RWPE1 (cell line): Measurements from ENCODE around the gene UVRAG.
"Not testable (repeated sequence)": the region's sequence is repeated elsewhere in the genome, so short reads cannot be mapped to it uniquely, and the experiment has no call there.

ENCODE experiments used
- CTCF ChIA-PET: fragments of 350-600 bp; sonication (Branson Sonifier 250); formaldehyde crosslinking; extraction: SDS; loops from one replicate; lab custom pipeline; 2021; lab: Yijun Ruan, JAX
- POLR2A ChIA-PET: fragments of 400-600 bp; formaldehyde crosslinking; extraction: SDS; loops from one replicate; lab custom pipeline; 2020; ENCODE audit warnings: antibody characterized with exemption; ENCODE audit not compliant: low non-redundant PET; lab: Yijun Ruan, JAX
- DNase-seq: peaks from one replicate; pipeline ENCODE4 v3.0.0; 2012; ENCODE audit warnings: low spot score
- H3K27ac ChIP-seq: fragments of 450-650 bp; 2 replicates; pipeline ENCODE4 v1.5.1; 2017
- TF ChIP-seq, protein P1 (sequence below): fragments of 450-650 bp; conservative IDR thresholded peaks from 2 replicates; pipeline ENCODE4 v1.5.1; 2017; ENCODE audit warnings: low read depth, mild to moderate bottlenecking

UVRAG gene

DNA sequence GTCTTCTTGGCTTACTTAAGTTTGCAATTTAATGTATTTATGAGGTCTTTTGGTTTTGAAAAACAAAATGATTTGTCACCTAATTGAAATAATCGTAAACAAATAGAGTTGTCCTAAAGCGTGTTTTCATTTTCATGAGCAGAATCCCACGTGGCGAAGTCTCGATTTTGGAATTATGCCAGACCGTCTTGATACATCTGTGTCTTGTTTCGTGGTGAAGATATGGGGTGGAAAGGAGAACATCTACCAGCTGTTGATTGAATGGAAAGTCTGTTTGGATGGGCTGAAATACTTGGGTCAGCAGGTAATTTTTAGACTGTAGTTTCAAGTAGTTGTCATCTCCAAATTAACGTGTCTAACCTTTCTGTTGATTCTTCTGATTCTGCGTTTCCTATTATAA is 64.7 kb downstream of the UVRAG start:
- ChIA-PET POLR2A (no interaction called here), CTCF (no interaction called here)
- H3K27ac ChIP-seq, result no peak overlapping the region
- TF ChIP-seq, protein P1, sequence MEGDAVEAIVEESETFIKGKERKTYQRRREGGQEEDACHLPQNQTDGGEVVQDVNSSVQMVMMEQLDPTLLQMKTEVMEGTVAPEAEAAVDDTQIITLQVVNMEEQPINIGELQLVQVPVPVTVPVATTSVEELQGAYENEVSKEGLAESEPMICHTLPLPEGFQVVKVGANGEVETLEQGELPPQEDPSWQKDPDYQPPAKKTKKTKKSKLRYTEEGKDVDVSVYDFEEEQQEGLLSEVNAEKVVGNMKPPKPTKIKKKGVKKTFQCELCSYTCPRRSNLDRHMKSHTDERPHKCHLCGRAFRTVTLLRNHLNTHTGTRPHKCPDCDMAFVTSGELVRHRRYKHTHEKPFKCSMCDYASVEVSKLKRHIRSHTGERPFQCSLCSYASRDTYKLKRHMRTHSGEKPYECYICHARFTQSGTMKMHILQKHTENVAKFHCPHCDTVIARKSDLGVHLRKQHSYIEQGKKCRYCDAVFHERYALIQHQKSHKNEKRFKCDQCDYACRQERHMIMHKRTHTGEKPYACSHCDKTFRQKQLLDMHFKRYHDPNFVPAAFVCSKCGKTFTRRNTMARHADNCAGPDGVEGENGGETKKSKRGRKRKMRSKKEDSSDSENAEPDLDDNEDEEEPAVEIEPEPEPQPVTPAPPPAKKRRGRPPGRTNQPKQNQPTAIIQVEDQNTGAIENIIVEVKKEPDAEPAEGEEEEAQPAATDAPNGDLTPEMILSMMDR, result no peak
- no peak for DNase-seq

DNA sequence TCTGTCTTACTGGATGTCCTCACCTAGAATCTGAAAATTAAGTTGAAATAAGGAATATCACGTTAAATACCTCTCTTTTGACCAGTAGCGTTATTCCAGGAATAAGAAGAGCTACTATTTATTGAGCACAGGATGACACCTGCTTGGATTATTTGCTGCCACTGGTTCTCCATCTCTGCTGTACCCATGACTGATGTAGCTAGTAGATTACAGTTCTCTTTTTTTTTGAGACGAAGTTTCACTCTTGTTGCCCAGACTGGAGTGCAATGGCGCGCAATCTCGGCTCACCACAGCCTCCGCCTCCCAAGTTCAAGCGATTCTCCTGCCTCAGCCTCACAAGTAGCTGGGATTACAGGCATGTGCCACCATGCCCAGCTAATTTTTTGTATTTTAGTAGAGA is 65.3 kb downstream of the UVRAG start:
- POLR2A ChIA-PET, DNase-seq, H3K27ac ChIP-seq: not testable (repeated sequence)
- CTCF ChIA-PET, result interaction anchor here (0.6 to 1.5 kb wide), 2 partner anchors 94 to 272 kb away, joined by 4 to 7 read pairs; no protein-coding TSS in a partner anchor

- CTCF ChIA-PET, result no interaction called here
- no peak for DNase-seq
- POLR2A ChIA-PET, result no interaction called here
- TF ChIP-seq, protein P1, result no peak
- no peak overlapping the region for H3K27ac ChIP-seq
Observed at GRCh38 chr11:75884321-75884720, 69.3 kb downstream of the UVRAG start.

DNA sequence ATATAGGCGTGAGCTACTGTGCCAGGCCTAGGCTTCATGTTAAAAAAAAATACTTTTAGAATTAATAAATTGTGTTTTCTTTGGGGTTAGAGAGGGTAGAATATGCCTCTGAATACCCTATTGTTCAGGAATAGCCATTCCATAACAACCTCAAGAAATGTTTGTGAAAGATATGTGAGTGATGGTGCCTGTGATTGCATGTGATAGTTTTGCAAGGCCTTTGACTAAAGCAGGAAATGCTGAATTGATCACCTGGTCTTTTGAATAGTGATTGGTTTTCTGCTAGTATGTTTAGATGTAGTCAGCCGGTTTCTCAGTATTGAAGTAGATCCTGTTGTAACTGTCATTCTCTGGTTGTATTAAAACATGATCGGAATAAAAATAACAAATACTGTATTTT is 73.4 kb downstream of the UVRAG start:
- ChIA-PET CTCF (interaction anchor here (0.6 kb wide), 1 partner anchor 1247 kb away, joined by 3 read pairs; no protein-coding TSS in a partner anchor), POLR2A (no interaction called here)
- DNase-seq, result no peak
- TF ChIP-seq, protein P1, result no peak
- no peak overlapping the region for H3K27ac ChIP-seq

- ChIA-PET POLR2A (no interaction called here), CTCF (interaction anchor here (0.6 kb wide), 1 partner anchor 869 kb away, joined by 3 read pairs; no protein-coding TSS in a partner anchor)
- TF ChIP-seq, protein P1, result no peak
- DNase-seq, result no peak
- no peak overlapping the region for H3K27ac ChIP-seq
Observed at GRCh38 chr11:75891947-75892739, 77.1 kb downstream of the UVRAG start.

DNA sequence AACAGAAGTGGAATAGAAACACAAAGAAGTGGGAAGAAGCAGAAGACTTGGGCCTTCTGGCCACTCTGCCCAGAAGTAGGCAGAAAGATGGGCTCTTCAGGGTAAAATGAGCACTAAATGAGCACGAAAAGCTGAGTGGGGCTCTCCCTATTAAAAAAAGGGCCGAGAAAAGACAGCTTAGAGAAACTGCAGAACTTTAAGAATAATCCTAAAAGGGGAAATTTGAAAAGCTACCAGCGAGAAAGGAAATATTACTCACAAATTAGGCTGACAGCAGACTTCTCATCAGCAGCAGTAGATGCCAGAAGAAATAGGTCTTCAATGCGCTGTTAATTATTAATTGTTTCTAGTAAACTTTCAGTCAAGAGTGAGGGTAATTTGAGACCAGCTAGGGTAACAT is 78.2 kb downstream of the UVRAG start:
- H3K27ac ChIP-seq, result no peak overlapping the region
- POLR2A ChIA-PET, result no interaction called here
- CTCF ChIA-PET, result interaction anchor here (0.5 to 0.6 kb wide), 2 partner anchors 48 to 442 kb away, joined by 3 to 6 read pairs; no protein-coding TSS in a partner anchor
- TF ChIP-seq, protein P1, result no peak
- DNase-seq, result no peak

DNA sequence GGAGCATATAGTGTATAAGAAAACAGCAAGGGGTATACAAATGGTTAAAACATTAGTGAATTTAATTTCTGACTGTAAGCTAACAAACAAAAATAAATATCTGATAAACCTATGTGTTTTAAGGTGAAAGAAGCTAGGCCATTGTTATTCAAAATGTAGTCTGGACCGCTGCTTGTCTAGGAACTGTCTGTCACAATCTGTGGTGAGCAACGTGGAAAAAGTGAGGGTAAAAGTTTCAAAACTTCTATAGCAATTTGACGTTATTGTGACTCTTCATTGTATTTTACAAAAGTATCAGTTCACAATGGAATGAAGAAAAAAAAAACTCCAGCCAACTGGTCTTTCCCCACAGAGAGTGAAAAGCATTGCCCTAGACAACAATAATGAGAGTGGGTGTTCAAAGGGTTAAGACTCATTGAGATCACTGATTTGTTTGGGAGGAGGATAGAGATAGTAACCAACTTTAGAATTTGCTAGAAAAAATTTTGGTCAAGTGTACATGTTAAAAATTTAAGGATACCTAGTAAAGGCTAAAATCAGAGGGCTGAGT is 79.1 kb downstream of the UVRAG start:
- no peak overlapping the region for H3K27ac ChIP-seq
- CTCF ChIA-PET, result interaction anchor here (0.6 to 0.7 kb wide), 2 partner anchors 254 to 443 kb away, joined by 3 read pairs; no protein-coding TSS in a partner anchor
- TF ChIP-seq, protein P1, result no peak
- POLR2A ChIA-PET, result no interaction called here
- no peak for DNase-seq
